ENCODE results near the gene CCNY. TPM values are rescaled to one million over a fixed set of nuclear protein-coding genes. Genes with fewer than 3 reads are reported as not detected.
"Not testable (repeated sequence)": the region's sequence is repeated elsewhere in the genome, so short reads cannot be mapped to it uniquely, and the experiment has no call there.

The CCNY gene
- total RNA-seq, 1 donor from 2014 or later = 73.9 TPM

DNA sequence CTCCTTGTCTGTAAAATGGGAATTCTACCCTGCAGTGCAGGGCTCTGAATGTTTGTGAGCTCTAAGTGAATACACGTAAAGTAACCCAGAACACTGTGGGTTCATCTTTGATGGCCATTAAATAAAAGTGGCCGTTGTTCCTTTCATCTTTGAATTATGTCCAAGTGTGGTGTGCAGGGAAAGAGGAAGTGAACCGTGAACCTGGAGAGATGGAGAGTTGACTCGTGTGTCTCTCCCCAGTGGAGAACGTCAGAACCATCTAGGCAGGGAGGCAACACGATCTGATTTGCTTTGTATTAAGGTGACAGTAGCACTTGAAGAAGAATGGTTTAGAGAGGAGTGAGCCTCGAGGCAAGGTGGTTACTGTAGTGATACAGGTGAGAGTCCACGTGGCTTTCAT, 175.3 kb downstream of the CCNY start:
- no peak for DNase-seq (ENCODE audit: low spot score)

DNA sequence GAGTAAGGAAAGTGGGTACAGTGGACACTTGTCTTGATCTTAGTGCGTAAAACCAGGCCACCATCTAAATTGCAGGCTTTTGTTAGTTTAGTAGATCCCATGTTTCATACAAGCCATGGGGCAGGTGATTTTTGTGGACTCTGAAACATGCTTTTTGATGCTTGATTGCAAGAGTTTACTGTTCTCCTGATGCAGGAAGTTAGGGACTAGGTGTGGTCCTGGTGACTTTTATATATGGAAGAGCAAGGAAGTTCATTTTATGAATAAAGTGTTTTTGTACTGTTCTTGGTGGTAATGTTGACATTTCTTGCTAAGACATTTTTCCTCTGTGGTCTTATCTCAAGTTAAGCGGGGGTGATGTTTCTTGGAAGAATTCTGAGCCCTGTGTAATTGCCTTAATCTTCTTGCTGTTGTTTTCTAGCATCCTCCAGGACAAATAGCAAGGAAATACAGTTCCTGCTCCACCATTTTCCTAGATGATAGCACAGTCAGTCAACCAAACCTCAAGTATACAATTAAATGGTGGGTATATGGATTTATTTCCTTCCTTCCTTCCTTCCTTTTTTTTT, 179.9 kb downstream of the CCNY start:
- no peak for DNase-seq (ENCODE audit: low spot score)

DNA sequence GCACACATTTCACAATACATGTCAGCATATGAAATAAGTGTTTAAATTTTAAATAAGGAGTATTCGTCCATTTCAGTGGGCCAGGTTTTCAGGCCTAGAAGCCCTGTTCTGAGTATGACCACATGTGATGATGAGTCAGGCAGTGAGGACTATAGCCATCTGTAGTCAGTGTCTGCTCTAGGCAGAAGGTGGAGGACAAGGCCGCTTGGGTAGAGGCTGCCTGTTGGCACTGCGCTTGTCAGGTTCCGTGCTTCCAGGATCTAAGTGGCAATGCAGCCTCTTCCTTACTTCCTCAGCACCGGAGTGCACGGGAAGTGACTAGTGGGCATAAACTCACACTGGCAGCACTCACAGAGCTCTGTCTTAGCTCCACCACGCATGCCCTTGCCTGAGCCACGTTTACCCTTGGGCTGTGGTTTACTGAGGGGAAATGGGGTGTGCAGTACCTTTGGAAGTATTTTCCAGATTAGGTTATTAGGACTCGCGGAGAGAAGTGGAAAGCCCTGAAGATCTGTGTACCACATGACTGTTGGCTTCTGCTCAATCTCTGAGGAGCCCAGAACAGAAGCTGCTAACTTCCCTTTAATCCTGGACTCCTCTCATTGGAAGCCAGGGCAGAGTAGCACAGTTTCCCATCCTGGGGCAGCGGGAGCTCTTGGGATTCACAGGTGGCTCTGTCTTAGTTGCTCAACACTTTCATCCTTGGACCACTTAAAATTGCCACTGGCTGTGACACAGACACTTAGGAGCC, 181.3 kb downstream of the CCNY start:
- no peak for DNase-seq (ENCODE audit: low spot score)

DNA sequence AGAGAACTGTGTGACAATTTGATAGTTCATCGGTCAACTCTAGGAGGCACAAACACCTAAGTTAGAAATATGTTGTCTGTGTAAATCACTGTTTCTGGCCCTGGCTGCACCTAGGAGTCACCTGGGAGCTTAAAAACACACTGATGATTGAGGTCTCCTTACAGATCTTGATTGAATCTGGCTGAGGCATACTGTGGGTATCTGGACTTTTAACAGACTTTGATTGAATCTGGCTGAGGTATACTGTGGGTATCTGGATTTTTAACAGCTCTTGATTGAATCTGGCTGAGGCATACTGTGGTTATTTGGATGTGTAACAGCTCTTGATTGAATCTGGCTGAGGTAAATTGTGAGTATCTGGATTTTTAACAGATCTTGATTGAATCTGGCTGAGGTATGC, 181.9 kb downstream of the CCNY start:
- not testable (repeated sequence) for DNase-seq (ENCODE audit: low spot score)

DNA sequence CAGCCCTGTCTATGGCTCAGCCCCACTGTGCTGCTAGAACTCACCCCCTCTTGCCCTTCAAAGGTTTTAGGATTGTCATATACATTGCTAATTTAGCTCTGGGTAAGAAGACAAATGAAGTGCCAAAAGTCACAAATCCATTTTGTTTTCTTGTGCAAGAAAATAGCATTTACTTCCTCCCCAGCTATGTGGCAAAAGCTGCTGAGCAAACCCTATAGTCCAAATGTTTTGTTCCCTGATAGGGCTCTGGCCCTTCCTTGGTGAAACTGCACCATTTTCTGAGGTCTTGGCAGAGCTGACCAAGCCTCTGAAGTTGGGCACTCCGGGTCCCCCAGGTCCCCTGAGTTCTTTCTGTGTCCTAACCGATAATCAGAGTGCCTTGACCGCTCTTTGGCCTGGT, 184.7 kb downstream of the CCNY start:
- DNase-seq (ENCODE audit: low spot score) = no peak

DNA sequence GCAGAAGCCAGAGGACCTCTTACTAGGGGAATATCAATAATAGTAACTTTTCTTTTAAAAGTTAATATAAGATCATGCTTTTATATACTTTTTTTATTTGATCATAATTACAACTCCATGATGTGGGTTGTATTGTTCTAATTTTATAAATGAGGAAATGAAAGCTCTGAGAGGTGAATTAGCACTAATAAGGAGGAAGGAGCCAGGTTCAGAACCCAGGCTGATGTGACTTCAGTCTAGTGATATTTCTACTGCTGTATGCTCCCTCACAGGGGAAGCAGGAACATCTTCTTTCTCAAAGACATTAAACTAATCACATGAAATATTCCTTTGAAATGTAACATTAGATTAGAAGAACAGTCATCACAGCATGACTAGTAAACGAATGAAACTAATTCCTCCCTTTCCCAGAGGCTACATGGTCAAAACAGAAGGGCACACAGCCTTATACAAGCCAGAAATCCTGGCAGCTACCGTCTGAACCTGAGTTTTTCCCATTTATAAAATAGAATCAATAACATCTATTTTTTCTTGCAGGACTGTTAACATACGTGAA, 187.4 kb downstream of the CCNY start:
- DNase-seq (ENCODE audit: low spot score) = no peak

DNA sequence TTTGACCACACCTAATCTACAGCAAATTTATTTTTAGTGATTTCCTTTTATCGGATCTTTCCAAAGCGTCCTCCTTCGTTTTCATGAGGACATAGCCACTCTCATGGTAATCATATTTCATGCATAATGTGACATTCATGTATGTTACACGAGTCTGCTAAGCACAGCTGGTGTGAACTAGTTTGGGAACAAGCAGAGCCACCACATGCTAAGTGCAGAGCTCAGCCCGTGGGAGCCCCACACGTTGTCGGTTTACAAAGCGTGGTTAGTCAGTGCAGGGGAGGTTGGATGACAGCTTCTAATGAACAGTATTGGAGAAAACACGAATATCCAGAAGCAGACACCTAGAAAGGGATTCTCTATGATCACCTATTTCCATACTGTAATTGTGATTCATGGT, 190.4 kb downstream of the CCNY start:
- DNase-seq (ENCODE audit: low spot score) = no peak

DNA sequence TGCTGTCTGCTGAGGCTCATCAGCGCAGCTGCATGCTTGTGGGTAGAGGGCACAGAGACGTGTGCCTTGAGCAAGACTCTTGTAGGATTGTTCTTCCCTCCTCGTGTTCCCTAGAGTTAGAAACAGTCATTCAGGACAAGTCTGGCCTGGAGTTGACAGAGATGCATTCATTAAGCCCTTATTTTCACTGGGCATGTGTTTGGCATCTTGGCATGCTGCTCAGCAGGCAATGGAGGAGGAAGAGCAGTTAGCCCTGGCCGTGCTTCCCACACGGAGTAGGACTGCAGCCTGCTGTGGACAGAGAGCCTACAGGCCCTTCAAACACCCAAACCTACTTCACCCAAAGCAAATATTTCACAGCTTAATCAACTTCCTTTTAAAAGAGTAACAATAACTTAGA, 195.8 kb downstream of the CCNY start:
- DNase-seq (ENCODE audit: low spot score) = no peak

DNA sequence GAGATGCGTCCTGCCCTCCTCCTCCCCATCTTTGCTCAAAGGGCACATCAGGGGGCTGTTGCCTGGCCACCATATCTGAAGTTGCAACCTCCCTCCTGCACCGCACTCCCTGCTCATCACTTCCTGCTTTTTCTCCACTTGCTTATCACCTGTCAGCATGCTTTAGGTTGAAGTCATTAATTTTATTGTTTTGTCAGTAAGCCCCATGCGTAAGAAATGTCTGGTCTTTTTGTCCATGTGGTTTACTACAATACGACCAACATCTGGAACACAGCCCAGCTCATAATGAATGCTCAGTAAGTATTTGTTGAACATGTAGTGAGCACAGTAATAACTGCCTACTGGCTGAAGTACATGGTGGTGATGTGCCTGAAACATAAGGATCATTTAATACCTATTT, 197.3 kb downstream of the CCNY start:
- no peak for DNase-seq (ENCODE audit: low spot score)

DNA sequence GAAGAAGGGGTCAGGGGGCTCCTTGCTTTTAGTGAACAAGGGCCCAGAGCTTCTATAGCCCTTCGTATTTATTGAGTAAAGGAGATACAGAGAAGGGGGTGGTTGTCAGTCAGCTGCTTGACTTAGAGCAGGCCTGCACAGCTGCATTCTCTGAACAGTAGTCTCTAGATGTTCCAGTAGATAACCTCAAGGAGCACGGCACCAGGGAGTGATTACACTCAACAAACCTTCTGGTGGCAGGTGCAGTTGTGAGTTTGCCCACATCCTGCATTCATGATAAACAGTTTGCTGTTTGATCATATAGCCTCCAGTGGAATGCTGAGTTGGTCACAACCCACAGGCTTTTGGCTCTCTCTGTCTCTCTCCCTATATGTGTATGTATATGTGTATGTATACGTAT, 198.8 kb downstream of the CCNY start:
- DNase-seq (ENCODE audit: low spot score) = no peak

DNA sequence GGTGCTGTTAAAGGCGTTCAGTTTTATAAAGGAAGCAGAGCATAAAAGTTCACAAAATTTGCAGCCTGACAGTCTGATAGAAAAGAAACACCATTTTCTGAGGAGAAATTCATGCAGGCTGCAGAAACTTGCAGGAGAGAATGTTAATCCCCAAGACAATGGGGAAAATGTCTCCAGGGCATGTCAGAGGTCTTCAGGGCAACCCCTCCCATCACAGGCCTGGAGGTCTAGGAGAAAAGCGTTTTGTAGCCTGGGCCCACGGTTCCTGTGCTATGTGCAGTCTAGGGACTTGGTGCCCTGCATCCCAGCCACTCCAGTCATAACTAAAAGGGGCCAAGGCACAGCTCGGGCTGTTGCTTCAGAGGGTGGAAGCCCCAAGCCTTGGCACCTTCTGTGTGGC, 200.5 kb downstream of the CCNY start:
- no peak for DNase-seq (ENCODE audit: low spot score)

DNA sequence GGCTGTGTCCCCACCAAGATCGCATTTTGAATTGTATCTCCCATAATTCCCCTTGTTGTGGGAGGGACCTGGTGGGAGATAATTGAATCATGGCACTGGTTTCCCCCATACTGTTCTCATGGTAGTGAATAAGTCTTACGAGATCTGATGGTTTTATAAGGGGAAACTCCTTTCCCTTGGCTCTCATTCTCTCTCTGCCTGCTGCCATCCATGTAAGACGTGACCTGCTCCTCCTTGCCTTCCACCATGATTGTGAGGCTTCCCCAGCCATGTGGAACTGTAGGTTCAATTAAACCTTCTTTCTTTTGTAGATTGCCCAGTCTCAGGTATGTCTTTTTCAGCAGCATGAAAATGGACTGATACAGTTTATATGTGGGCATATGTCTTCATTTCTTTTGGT, 201.6 kb downstream of the CCNY start:
- DNase-seq (ENCODE audit: low spot score) = not testable (repeated sequence)

DNA sequence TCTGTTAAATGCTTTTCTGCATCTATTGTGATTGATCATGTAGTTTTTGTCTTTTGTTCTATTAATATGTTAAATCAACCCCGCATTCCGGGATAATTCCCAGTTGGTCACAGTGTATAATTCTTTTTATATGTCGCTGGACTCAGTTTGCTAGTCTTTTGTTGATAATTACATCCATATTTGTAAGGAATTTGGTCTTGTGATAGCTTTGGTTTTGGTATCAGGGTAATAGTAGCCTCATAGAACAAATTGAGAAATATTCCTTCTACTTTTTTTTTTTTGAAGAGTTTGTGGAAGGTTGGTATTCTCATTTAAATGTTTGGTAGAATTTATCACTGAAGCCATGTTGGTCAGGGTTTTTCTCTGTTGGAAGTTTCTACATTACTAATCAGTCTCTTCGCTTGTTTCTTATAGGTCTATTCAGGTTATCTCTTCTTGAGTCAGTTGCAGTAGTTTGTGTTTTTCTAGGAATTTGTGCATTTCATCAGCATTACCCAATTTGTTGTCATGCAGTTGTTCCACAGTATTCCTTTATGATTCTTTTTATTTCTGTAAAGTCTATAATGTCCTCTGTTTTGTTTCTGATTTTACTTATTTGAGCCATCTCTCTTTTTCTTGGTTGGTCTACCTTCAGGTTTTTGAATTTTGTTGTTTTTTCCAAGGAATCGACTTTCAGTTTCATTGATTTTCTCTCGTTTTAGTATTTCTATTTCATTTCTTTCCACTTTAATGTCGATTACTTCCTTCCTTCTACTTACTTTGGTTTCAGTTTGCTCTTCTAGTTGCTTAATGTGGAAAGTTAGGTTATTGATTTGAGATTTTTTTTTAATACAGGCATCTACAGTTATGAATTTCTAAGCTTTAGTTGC, 204.2 kb downstream of the CCNY start:
- no peak for DNase-seq (ENCODE audit: low spot score)

DNA sequence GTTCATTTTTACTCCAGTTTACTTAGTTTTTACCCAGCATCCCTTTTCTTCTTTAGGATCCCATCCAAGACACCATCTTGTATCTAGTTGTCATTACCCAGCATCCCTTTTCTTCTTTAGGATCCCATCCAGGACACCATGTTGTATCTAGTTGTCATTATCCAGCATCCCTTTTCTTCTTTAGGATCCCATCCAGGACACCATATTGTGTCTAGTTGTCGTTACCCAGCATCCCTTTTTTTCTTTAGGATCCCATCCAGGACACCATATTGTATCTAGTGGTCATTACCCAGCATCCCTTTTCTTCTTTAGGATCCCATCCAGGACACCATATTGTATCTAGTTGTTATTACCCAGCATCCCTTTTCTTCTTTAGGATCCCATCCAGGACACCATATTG, 205.4 kb downstream of the CCNY start:
- no peak for DNase-seq (ENCODE audit: low spot score)

DNA sequence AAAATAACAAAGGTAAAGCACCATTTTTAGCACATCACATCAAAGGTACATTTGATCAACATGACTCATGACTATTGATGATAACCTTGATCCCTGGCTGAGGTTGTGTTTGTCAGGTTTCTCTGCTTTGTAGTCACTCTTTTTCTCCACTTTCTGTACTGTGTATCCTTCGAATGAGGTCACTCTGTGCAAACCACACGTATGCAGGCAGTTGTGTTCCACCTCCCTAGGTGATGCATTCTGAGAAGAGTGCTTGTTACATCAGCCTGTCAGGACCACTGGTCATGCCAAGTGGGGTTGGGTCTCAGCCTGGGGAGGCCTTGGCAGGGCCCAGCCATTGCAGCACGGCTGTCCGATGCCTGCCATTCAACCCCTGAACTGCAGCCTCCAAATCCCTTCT, 206.0 kb downstream of the CCNY start:
- no peak for DNase-seq (ENCODE audit: low spot score)

DNA sequence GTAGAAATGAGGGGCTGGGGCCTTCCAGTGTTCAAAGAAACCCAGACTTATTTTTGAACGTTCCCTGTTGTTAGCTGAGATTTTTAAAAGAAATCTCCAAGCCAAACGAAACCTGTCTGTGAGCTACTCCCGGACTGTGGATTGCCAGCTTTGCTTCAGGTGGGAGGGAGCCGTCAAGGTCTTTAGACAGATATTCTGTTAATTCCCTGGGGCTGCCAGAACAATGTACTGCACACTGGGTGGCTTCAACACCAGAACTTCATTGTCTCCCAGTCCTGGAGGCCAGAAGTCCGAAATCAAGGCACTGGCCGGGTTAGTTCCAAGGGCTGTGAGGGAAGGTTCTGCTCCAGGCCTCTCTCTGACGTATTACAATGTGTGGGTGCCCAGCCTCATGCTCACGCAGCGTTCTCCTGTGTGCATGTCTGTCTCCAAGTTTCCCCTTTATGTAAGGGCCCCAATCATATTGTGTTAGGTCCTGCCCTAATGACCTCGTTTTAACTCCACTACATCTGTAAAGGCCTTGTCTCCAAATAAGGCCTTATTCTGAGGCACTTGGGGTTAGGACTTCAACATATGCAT, 208.9 kb downstream of the CCNY start:
- DNase-seq (ENCODE audit: low spot score) = no peak

DNA sequence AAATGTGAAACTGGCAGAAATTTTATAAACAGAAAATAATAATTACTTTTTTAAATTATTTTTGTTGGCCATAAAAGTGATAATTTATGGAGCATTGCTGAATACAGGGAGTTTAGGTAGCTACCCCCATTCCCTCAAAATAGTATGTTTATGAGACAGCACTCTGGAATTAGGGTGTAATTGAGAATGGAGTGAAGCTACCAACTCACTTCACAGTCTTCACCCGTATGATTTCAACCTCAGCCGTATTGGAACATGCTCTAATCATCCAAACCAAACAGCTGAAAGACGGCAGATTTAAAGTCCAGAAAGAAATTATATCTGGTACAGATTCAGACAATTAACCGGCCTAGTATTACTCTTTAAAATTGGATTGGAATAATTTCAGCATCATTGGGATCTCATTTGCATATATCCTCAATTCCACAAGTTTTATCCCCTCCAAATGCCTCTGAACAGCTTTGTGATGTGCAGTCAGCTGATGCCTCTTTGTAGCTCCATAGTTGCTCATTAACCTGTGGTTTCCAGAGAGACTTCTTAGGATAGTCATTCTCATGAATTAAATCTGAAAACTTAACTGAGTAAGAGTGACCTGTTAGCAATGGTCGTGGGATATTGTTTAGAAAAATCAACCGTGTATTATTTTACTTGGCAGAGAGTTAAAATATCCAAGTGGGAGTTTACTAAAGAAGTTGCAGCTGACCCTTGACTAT, 209.7 kb downstream of the CCNY start:
- DNase-seq (ENCODE audit: low spot score) = no peak

DNA sequence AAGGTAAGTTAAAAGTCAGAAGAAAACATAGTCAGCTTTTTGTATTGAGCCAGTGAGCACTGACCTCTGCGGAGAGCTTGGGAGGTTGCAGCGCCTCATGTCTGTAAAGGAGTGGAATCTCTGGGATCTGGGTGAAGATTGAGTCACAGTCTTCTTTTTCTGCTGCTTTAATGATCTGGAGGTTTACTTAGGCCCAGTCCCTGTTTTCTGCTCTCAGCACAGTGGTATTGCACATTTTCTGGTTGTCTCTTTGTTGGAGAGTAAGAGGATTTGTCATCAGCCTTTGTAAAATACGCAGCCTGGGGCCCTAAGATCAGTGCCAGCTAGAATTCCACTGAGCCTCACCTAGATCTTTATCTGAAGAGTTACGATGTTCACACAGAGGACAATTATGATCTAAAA, 210.5 kb downstream of the CCNY start:
- no peak for DNase-seq (ENCODE audit: low spot score)

DNA sequence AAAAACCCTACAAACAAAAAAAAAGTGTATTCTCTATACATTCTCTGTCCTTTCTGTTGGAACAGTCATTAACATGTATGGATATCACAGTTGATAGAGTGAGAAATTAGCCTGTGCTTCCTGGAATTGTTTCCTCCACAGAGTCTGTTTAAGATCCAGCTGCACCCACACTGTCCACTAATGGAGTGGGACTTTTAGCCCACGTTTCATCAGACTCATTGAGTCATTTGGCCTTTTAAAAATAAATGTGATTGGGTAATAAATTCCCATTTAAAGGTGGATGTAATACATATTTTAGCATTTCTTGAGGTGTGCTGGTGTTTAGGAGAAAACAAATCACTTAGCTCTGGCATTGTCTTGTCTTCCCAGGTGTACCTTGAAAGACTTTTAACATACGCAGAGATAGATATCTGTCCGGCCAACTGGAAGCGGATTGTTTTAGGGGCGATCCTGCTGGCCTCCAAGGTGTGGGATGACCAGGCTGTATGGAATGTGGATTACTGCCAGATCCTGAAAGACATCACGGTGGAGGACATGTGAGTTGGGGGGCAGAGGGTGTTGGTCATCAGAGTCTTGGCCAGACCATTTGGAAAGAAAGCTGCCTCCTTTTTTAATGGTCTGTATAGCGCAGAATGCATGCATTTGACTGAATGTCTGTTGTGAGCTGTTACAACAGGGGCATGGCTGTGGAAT, 216.5 kb downstream of the CCNY start:
- DNase-seq (ENCODE audit: low spot score) = no peak

DNA sequence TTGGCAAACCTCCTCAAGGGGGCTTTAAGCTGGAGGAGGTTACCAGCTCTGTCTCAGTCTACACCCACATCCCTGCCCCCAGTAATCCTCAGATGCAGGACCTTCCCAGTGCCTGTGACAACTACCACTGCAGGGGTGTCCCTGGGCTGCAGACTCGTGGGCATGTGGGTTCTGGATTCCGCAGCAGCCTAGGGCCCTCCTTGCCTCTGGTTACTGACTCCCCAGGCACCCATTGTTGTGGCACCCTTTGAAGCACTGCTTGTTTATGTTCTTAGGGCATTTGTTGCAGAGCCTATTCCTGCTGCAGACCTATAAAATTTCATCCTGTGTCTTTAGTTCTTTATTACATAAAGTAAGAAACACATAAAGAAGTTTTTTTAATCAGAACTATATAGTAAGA, 217.7 kb downstream of the CCNY start:
- DNase-seq (ENCODE audit: low spot score) = no peak
